HEK293 (cell line): ENCODE data around the gene FOXK2.

Experiments used
- ZFP3 ChIP-seq: fragments of 450-650 bp; formaldehyde crosslinking; IDR thresholded peaks from 2 replicates; pipeline ENCODE4 v1.5.1; 2016; ENCODE audit warnings: low read depth, missing biosample characterization, missing genetic modification characterization
- ZNF341 ChIP-seq: fragments of 450-650 bp; formaldehyde crosslinking; IDR thresholded peaks from 2 replicates; pipeline ENCODE4; 2016; ENCODE audit warnings: low read depth, missing biosample characterization, missing genetic modification characterization
- TF ChIP-seq, protein P1 (sequence below): fragments of 450-650 bp; IDR thresholded peaks from 2 replicates; pipeline ENCODE4 v1.5.1; 2018; ENCODE audit warnings: missing biosample characterization, mild to moderate bottlenecking, missing genetic modification characterization

DNA sequence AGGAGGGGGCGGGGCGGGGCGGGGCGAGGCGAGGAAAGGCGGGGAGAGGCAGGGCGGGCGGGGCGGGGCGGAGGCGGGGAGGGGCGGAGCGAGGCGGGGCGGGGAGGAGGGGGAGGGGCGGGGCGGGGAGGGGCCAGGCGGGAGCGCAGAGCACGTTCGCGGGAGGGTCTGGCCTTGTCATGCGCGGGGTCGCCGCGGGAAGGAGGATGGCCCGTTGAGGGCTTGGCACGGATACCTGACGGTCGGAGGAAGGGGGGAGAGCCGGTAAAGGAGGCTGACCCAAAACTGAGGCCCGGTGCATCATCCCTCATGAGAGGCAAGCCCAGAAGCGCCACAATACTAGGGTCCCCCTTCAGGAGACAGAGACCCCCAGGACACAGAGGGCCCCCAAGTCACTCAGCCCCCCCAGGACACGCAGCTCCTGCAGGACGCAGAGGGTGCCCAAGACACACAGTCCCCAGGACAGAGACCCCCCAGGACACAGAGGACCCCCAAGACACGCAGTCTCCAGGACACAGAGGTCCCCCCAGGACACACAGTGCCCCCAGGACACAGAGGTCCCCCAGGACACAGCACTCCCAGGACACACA, 129.3 kb downstream of the FOXK2 start:
- TF ChIP-seq ZFP3 (tag by site-specific recombination) = no peak
- TF ChIP-seq ZNF341 (tag by site-specific recombination) = no peak
- TF ChIP-seq, protein P1, sequence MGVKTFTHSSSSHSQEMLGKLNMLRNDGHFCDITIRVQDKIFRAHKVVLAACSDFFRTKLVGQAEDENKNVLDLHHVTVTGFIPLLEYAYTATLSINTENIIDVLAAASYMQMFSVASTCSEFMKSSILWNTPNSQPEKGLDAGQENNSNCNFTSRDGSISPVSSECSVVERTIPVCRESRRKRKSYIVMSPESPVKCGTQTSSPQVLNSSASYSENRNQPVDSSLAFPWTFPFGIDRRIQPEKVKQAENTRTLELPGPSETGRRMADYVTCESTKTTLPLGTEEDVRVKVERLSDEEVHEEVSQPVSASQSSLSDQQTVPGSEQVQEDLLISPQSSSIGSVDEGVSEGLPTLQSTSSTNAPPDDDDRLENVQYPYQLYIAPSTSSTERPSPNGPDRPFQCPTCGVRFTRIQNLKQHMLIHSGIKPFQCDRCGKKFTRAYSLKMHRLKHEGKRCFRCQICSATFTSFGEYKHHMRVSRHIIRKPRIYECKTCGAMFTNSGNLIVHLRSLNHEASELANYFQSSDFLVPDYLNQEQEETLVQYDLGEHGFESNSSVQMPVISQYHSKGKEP (tag by site-specific recombination) = no peak
